ENCODE results near the gene ARHGAP26.

DNA sequence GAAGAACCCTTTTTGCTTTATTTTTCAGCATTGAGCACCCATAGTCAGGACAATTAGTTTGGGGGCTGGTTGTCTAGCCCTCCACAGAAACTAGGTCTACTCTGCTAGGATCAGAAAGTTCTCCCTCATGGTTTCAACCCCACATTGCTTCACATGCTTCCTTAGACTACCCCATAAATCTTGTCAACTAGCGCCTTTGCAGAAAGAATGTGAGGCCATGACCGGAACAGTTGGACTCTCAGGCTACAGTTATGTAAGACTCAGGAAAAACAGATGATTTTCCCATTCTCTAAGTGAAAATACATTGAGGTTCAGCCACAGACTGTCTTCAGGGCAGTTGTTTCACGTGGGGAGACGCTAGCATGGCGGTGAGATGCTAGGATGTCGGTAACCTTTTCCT, 377.7 kb downstream of the ARHGAP26 start:
- TF ChIP-seq POLR2AphosphoS5 (IDR thresholded peaks at IDR 0.05; ENCODE audit: low read depth, low read length) = no peak
- TF ChIP-seq, protein P1, sequence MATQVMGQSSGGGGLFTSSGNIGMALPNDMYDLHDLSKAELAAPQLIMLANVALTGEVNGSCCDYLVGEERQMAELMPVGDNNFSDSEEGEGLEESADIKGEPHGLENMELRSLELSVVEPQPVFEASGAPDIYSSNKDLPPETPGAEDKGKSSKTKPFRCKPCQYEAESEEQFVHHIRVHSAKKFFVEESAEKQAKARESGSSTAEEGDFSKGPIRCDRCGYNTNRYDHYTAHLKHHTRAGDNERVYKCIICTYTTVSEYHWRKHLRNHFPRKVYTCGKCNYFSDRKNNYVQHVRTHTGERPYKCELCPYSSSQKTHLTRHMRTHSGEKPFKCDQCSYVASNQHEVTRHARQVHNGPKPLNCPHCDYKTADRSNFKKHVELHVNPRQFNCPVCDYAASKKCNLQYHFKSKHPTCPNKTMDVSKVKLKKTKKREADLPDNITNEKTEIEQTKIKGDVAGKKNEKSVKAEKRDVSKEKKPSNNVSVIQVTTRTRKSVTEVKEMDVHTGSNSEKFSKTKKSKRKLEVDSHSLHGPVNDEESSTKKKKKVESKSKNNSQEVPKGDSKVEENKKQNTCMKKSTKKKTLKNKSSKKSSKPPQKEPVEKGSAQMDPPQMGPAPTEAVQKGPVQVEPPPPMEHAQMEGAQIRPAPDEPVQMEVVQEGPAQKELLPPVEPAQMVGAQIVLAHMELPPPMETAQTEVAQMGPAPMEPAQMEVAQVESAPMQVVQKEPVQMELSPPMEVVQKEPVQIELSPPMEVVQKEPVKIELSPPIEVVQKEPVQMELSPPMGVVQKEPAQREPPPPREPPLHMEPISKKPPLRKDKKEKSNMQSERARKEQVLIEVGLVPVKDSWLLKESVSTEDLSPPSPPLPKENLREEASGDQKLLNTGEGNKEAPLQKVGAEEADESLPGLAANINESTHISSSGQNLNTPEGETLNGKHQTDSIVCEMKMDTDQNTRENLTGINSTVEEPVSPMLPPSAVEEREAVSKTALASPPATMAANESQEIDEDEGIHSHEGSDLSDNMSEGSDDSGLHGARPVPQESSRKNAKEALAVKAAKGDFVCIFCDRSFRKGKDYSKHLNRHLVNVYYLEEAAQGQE (IDR thresholded peaks at IDR 0.05; ENCODE audit: insufficient read depth in 1 of 2, low read depth in 2 of 2, low read length in 2 of 2) = no peak
- no peak for TF ChIP-seq SIN3A (IDR thresholded peaks at IDR 0.05; ENCODE audit: borderline replicate concordance, insufficient read depth, low read length)
- no peak for TF ChIP-seq TAF1 (IDR thresholded peaks at IDR 0.05; ENCODE audit: borderline replicate concordance, insufficient read depth, low read length)

All from PFSK-1 (cell line).